OCI-LY7 (cell line): ENCODE data around the gene PPP1R7.

Source experiments
- EZH2phosphoT487 ChIP-seq: fragments of 200-600 bp; sonication (generic); IDR thresholded peaks from 2 replicates; pipeline ENCODE4 v1.6.1; 2018; ENCODE audit warnings: low read depth, borderline replicate concordance, mild to moderate bottlenecking, mixed run types, antibody characterized with exemption, low read length, moderate library complexity, mixed read lengths
- TF ChIP-seq, protein P1 (sequence below): fragments of 200-600 bp; sonication (generic); conservative IDR thresholded peaks from 2 replicates; pipeline ENCODE4 v1.5.1; 2014; ENCODE audit warnings: mild to moderate bottlenecking, antibody characterized with exemption, low read length, moderate library complexity, mixed read lengths

DNA sequence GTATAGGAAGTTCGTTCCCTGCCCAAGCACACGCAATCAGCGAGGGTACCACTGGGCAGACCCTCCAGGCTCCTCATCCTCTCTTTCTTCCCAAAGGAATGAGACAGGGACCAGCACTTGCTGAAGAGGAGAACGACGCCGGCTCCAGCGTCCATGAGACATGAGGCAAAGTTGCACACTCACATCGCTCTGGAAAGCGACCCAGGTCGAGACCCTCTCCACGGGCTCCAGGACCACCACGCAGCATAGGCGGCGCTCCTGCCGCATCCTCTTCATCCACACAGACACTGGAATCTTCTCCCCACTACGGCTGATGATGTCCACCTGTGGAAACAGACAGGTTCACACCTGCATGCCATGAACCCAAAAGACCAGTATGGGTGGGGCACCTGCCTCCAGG is 11.8 kb upstream of the PPP1R7 start:
- TF ChIP-seq, protein P1, sequence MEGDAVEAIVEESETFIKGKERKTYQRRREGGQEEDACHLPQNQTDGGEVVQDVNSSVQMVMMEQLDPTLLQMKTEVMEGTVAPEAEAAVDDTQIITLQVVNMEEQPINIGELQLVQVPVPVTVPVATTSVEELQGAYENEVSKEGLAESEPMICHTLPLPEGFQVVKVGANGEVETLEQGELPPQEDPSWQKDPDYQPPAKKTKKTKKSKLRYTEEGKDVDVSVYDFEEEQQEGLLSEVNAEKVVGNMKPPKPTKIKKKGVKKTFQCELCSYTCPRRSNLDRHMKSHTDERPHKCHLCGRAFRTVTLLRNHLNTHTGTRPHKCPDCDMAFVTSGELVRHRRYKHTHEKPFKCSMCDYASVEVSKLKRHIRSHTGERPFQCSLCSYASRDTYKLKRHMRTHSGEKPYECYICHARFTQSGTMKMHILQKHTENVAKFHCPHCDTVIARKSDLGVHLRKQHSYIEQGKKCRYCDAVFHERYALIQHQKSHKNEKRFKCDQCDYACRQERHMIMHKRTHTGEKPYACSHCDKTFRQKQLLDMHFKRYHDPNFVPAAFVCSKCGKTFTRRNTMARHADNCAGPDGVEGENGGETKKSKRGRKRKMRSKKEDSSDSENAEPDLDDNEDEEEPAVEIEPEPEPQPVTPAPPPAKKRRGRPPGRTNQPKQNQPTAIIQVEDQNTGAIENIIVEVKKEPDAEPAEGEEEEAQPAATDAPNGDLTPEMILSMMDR: no peak
- no peak for TF ChIP-seq EZH2phosphoT487
